Measurements from ENCODE around the gene LRRC56.
"Not testable (repeated sequence)": the region's sequence is repeated elsewhere in the genome, so short reads cannot be mapped to it uniquely, and the experiment has no call there.

LRRC56 gene

DNA sequence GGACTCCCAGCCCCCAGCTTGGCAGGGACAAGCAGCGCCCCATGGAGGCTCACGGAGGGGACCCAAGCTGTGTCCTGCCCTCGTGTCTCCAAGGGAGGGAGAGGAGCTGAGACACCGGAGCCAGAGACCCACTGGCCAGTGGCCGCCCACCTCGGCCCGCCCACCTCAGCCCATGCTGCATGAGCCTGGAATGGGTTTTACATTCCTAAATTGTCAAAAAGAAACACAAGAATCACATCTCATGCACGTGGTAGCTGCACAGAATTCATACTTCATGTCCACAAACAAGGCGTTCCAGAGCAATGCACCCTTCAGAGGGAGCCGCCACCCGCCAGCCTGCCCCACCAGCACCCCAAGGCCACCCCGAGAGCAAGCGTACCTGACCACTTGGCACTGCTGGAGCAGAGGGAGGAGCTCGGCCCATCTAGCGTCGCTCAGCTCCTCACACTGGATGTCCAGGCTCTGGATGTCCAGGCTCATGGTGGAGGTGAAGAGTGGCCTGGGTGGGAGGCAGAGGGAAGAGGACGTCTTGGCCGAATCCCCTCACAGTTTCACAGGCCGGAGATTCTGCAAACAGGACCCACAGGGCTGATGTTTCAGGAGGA is 35.5 kb upstream of the LRRC56 start:
- no peak for DNase-seq

GRCh38 chr11:502288-503178 is 34.8 kb upstream of the LRRC56 start:
- no peak for DNase-seq

DNA sequence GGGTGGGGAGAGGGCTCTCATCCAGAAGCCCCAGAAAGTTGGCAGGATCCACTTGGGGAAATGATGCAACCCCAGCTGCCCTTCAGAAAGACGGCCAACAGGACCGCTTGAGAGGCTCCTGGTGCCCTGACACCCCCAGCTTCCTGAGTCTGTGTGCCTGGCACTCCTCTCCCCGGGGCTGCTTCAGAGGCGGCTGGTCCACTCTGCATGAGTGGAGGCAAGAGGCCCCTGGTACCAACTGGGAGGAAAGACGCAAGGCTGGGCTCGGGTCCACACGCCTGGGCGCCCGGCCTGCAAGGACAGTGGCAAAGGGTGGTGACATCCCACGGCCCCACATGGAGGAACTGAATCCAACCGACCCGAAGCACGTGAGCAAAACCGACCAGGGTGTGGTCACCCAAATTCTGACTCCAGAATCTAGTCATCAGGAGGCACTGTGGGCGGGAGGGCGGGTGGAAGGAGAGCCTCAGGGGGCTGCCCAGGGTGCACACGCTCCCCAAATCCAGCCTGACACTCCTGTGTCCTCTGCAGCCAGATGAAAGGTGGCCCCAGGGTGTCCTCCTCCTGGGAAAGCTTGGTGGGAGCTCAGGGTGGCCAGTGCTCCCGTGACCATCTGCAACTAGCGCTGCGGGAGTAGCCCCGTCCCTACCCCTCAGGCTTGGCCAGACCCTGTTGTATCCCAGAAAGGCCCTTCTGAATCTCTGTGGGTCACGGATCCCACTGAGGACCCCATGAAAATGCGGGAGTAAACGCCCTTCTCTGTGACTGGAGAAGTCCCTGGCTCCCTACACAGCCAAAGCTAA is 33.9 kb upstream of the LRRC56 start:
- peak; percentile 81 for DNase-seq

DNA sequence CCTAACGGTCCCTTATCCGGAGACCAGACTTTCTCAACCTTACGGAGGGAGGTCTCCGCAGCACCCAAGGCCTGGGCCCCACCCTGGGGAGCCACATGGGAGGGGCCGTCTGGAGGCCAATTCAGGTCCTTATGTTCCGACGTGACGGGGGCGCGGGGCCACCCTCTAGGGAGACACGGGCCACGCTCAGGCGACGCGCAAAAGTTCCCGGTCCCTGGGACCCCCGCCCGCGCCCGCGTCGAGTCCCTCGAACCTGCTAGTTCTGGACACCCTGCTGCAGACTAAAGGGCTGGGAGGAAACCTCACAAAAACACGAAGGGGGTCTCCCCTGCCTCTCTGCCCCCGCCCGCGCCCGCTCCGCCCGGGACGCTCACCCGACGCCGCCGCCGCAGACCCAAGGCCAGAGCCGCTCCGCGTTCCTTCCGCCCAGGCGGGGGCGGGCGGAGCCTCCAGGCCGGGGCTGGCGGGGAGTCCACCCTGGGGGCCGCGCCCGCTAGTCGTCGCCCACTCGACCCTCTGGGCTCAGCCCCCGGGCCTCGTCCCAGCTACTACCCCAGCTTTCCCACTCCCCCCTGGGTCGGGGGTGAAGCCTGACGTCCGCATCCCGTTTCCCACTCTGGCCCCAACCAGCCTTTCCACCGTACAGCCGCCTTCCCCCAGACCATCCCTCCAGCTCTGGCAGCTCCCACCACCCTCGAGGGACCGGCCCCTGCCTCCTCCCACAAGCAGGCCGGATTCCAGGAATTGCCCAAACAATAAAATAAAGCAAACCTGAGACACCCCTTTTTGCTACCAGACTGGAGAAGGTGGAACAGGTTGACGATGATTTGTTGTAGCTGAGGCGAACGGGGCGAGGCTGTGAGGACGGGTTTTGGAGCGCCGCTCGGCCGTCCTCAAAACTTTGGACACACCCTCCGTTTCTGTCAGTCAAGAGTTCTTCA is 33.0 kb upstream of the LRRC56 start:
- DNase-seq, result no peak

DNA sequence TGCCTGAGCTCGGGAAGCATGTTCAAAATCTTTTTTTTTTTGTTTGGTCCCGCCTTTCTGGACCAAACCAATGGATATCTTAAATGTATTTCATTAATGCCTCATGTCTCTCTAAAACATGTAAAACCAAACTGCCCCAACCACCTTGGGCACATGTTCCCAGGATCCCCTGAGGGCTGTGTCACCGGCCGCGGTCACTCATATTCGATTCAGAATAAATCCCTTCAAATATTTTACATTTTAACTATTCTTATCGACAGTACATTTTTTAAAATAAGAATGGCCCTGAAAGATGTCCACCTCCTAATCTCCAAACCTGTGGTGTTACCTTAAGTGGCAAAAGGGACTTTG is 32.4 kb upstream of the LRRC56 start:
- no peak for DNase-seq

DNA sequence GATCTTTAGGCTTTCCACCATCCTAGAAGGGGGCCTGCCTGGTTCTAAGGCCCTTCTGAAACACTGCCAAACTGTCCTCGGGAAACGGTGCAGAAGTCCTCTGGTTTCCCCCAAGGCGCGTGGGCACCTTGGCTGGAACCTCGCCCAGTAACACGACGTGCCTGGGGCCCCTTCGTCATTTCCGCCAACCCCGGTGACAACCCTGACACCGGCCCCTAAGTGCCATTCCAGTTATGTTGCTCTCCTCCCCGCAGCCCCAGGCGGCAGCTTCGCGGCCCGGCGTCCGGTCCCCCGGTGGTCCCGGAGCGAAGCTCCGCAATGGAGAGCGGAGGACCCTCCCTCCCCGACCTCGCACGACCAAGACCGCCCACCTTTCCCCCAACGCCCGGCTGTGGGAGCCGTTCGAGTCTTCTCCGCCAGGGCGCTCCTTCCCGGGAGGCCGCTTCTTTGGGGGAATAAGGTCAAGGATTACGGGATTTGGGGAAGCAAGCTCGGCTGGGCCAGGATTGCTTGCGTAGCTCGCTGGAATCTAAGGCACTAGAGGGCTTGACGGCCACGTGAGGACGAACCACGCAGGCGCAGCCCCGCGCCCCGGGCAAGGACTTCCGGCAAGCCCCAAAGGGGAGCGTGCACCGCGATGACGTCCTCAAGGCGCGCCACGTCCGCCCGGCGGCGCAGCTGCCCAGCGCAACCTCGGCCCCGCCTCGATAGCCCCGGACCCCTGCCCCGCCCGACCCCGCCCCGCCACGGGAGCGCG is 30.9 kb upstream of the LRRC56 start:
- peak; percentile 96 for DNase-seq

DNA sequence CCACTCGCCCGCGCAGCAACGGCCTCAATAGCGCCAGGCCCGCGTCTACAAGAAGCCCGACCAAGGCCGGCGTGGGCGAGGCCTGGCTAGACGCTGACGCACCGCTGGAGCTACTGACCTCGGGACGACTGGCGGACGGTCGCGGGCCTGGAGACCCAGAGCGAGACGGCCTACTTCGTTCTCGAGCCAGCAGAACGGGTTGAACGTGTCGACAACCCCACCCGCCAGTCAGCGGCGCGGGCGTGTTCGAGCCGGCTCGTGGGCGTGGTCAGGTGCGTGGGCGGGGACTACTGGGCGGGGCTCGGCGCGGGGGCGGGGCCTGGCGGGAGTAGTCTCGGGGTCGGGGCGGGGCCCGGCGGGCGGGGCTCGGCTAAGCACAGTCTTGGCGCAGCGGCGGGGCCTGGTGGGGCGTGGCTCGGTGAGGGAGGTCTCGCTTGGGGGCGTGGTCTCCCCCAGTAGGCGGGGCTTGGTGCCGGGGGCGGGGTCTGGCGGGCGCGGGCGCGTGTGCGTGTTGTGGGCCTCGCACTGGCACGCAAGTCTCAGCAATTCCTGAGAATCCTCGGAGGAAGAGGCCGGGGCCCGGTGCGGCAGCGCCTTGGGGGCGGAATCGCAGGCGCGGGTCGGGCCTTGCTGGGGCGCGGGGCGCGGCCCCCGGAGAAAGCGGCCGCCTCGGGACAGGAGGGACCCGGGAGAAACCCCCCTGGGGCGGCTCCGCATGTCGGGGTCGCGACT is 30.2 kb upstream of the LRRC56 start, which contains the start of gene RNH1:
RNH1 (minus strand) TSS at position 248 of the 732 bp plus-strand sequence. CDS start 5,080 bp downstream, outside the sequence.
- peak; percentile 94 for DNase-seq

DNA sequence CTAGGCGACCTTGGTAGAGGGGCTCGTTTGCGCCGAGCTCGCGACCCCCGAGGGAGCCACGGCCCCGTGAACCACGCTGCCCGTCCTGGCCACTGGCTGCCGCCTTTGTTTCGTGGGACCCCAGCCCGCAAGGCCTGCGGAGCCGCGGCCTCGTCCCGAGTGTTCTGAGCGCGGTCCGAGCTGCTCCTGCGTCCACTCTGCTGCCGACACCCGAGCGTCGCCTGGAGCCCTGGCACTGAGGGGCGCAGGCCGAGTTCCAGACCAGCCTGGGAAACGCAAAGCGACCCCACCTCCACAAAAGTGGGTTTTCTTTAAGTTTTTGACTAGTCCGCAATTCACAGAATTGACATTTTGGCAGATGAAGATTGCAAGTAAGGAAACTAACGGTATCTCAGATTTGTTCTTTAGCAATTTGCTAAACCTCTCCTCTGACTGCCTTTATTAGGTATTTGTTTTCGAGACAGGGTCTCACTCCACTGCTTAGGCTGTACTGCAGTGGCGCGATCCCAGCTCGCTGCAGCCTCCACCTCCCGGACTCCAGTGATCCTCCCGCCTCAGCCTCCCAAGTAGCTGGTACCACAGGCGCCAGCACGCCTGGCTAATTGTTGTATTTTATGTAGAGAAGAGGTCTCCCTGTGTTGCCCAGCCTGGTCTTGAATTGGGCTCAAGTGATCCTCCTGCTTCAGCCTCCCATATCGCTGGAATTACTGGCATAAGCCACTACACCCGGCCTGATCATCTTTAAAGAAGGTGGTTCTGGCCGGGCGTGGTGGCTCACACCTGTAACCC is 29.4 kb upstream of the LRRC56 start:
- DNase-seq, result no peak

- no peak for DNase-seq
Observed at GRCh38 chr11:508956-509355, 28.4 kb upstream of the LRRC56 start.

DNA sequence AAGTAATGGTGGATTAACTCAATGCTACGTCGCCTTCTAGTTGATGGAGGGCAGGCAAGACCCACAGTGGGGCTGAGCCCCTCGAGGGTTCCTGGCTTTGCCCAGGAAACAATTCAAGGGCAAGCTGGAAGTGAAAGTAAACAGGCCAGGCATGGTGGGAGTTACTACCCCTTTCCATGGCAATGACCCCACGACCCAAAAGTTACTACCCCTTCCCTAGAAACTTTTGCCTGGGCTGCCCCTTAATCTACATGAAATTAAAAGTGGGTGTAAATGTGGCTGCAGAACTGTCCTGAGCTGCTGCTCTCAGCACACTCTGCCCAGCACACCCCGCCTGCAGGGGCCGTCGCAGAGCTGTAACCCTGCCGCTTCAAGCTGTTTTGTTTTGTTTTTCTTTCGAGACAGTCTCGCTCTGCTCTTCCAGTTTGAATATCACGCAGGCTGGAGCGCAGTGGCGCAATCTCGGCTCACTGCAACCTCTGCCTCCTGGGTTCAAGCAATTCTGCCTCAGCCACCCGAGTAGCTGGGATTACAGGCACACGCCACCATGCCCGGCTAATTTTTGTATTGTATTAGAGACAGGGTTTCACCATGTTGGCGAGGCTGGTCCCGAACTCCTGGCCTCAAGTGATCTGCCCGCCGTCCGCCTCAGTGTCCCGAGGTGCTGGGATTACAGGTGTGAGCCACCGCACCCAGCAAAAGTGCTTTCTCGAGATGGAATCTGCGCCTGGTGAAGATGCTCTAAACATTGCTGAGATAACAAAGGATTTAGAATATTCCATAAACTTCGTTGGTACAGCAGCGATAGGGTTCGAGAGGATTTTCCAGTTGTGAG is 24.3 kb upstream of the LRRC56 start:
- DNase-seq, result no peak

- no peak for DNase-seq
Observed at GRCh38 chr11:514606-515005, 22.7 kb upstream of the LRRC56 start.

DNA sequence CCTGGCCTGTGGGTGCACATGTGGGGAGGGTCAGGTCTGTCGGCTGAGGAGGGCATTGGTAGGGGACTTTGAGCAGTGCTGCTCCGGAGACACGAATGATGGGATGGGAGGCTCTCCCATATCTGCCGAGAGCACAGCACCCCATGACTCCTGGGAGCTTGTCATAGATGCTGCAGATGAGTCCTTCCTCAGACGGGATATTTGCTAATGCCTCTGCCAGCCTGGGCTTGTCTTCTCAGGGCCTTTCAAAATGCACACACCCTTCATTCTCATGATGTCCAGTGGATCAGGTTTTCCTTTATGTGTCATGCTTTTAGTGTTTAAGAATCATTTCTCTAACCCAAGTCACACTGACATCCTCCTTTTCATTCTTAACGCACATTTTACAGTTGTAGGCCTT is 22.2 kb upstream of the LRRC56 start:
- no peak for DNase-seq

DNA sequence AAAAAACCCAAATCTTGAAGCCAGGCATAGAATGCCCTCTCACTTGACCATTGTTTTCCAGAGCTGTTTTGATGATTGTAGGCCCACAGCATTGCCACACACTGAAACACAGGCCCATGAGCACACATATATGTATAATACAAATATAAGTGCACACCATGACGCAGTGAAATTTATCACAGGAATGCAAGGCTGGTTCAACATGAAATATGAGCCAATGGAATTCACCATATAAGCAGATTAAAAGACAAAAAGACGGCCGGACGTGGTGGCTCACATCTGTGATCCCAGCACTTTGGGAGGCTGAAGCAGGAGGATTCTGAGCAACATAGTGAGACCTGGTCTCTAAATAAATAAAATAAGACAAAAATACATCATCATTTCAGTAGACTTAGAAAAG is 20.9 kb upstream of the LRRC56 start:
- DNase-seq, result no peak

DNA sequence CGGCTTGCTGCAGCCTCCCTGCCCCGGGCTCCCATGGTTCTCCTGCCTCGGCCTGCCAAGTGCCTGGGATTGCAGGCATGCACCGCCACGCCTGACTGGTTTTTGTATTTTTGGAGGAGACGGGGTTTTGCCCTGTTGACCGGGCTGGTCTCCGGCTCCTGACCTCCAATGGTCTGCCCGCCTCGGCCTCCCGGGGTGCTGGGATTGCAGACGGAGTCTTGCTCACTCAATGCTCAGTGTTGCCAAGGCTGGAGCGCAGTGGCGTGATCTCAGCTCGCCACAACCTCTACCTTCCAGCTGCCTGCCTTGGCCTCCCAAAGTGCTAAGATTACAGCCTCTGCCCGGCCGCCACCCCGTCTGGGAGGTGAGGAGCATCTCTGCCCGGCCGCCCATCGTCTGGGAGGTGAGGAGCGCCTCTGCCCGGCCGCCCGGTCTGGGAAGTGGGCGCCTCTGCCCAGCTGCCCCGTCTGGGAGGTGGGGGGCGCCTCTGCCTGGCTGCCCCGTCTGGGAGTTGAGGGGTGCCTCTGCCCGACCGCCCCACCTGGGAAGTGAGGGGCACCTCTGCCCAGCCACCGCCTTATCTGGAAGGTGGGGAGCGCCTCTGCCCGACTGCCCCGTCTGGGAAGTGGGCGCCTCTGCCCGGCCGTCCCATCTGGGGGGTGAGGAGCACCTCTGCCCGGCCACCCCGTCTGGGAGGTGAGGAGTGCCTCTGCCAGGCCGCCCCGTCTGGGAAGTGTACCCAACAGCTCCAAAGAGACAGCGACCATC is 20.2 kb upstream of the LRRC56 start:
- DNase-seq, result not testable (repeated sequence)

GRCh38 chr11:518463-519202 is 18.7 kb upstream of the LRRC56 start:
- DNase-seq, result no peak

DNA sequence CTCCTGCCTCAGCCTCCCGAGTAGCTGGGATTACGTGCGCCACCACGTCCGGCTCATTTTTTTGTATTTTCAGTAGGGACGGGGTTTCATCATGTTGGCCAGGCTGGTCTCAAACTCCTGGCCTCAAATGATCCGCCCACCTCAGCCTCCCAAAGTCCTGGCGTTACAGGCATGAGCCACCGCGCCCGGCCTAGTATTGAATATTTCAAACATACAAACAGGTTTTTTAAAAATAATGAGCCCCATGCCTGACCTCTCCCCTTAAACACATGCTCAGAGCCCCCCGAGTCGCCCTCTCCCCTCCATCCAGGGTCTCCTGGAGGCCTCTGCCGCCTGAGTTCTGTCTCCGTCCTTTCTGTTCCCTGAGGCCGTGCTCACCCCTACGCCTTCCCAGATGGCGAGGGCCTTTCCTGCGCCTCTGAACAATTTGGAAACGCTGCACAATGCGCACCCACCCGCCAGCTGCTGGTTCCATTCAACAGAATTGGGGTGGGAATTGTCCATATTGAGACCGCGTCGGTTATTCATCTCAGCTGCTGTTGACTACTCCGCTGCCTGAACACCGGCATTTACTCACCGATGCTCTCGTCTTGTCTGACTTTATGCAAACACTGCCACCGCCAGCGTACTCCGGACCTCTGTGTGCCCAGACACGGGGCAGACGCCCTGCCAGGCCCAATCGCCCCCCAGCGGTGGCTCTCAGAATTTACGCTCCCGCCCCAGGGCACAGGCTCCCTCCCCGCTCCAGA is 16.7 kb upstream of the LRRC56 start:
- DNase-seq, result no peak

GRCh38 chr11:521177-521688 is 16.1 kb upstream of the LRRC56 start:
- DNase-seq, result no peak

Measured in midbrain (tissue), 1 donor.